ENCODE results near the gene FAM133A.

The FAM133A gene

DNA sequence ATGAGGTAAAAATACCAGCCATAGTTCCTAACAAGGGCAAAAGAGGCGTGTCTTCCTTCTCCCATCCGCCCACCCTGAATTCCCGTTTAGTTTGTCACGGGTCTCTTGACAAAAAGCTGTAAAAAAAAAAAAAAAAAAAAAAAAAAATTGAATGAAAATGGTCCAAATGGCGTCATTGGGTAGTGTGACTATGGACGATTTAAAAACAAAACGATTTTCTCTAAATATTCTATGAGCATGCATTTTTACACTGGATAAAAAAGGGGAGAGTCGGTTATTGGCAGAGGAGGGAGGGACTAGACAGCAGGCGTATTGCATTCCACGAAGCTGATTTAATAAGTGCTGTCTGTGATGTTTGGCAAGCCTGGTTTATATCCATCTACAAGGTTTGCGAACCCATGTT, at the start of gene FAM133A:
TSS of gene FAM133A (plus strand) at position 338 of the 403 bp plus-strand sequence. CDS start 35,214 bp downstream, outside the sequence.
- DNase-seq (ENCODE audit: low spot score), result no peak

DNA sequence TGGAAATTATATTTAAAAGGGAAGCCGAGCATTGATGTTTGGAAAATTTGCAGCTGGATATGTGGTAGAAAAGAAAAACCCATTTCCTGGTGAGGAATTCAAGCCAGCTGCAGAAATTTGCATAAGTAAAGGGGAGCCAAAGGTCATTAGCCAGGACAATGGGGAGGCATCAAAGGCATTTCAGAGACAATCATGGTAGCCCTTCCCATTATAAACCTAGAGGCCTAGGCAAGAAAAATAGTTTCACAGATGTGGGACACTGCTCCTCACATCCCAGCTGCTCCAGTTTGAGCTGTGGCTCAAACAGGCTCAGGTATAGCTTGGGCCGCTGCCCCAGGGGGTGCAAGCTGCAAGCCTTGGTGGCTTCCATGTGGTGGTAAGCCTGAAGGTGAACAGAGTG, 36.4 kb upstream of the FAM133A start:
- no peak for DNase-seq (ENCODE audit: low spot score)

DNA sequence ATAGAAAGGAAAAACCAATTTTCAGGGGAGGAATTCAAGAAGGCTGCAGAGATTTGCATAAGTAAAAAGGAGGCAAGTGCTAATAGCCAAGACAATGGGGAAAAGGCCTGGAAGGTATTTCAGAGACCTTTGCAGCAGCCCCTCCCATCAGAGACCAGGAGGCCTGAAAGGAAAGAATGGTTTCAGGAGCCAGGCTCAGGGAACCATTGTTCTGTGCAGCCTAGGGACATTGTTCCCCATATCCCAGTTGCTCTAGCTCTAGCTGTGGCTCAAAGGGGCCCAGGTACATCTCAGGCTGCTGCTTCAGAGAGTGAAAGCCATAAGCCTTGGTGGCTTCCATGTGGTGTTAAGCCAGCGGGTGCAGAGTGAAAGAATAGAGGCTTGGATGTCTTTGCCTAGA, 24.6 kb upstream of the FAM133A start:
- no peak for DNase-seq (ENCODE audit: low spot score)

DNA sequence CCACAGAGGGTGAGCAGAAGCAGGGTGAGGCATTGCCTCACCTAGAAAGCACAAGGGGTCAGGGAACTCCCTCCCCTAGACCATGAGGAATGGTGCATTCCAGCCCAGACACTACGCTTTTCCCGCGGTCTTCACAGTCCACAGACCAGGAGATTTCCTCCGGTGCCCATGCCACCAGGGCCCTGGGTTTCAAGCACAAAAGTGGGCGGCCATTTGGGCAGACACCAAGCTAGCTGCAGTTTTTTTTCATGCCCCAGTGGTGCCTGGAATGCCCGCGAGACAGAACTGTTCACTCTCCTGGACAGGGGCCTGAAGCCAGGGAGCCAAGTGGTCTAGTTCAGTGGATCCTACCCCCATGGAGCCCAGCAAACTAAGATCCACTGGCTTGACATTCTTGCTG, 13.4 kb upstream of the FAM133A start:
- no peak for DNase-seq (ENCODE audit: low spot score)

DNA sequence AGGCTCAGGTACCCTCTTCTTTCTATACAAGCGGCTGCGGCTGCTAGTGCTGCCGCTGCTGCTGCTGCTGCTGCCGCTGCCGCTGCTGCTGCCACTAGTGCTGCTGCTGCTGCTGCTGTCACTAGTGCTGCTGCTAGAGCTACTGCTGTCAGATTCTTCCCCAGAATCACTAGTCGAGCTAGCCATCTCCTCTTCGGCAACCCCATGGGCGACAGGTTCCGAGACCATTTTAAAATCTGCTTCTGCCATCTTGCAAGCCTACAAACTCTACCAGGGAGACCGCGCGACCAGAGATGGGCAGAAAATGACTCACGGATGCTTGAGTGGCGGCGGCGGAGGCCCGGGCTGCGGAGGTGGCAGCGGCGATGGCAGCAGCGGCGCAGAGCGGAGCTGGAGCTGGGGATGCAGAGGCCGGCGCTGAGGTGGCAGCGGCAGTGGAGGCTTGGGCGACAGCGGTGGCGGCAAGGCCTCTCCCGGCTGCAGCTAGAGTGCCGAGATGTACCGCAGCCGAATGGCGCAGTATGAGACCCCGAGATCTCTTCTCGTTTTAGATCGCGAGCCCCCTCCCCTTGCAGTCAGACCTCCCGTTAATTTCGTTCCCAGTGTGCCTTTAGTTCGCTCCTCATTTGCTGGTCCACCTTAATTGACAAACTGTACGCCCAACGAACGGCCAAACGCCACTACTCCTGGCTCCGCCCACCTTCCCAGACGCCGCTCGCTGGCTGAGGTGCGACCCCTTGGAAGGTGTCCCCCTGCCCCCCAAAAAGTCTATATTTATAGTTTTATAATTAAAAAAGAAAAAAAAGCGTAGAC, 744 bp upstream of the FAM133A start, which contains the start of gene NAP1L3:
TSS of gene NAP1L3 (minus strand) at position 523 of the 813 bp plus-strand sequence. CDS start at position 249, 274 bp downstream.
- DNase-seq (ENCODE audit: low spot score), result no peak

DNA sequence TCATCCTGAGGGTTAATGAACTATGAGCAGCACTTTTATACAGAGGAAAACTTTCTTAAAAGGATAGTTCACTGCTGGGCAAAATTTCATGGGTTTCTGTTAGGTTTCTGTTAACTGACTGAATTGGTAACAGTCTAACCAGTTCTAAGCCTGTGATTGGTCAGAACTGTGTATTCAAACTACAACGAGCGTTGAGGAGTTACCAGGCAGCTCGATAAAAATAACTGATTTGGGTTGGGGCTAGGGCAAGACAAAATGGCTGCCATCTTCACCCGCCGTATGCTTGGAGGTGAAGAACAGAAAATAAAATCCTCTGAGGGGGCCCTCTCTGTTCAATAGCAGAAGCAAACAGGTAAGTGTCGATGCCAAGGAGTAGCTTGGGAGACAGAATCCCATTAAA, 22.0 kb downstream of the FAM133A start:
- DNase-seq (ENCODE audit: low spot score), result no peak

DNA sequence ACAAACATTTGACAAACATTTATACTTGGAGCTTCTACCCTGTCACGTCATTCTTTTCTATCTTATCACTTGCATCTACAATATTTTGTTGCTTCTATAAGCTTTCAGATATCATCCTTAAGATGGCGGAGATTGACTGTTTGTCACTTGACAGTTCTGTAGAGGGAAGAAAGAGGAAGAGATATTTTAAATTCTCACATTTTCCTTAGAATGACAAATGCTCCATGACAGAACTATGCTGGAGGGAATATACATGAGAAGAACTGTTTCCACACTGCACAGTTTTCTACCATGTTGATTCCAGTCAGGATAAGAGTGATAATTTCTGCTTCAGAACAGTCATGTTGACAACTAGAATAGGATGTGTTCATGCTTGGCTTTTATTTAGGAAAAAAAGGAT, 29.7 kb downstream of the FAM133A start:
- no peak for DNase-seq (ENCODE audit: low spot score)

DNA sequence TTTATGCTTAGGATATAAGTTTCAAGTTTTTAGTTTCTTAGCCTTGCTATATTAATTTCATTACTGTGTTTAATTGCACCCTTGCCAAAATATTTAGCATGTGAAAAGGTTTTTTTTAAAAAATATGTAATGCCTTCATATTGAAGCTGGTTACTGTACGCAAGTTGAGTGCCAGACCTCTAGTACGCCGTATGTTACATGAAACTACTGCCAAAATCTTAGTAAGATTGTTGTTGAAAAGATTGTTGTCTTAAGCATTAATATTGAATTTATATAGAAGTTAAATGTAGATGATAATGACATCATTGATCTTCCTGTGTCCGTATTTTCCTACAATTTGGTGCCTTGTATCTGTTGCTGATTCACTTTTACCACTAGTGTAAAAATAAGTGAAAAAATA, 37.1 kb downstream of the FAM133A start:
- no peak for DNase-seq (ENCODE audit: low spot score)

DNA sequence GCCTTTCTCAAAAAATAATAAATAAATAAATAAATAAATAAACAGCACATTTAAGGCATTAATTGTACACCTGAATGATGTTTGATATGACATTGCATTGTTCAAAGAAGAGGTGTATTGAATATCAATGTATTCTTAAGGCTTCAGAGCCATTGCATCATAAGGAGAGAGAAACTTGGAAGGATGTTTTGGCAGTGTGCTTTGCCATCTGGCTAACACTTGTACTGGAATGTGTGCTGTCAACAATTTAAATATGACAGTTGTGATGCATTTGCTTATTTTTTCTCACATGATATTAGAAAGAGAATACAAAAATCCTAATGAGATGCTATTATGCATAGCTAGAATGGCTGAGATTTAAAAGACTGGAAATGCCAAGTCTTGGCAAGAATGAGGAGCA, 67.8 kb downstream of the FAM133A start:
- DNase-seq (ENCODE audit: low spot score), result no peak

DNA sequence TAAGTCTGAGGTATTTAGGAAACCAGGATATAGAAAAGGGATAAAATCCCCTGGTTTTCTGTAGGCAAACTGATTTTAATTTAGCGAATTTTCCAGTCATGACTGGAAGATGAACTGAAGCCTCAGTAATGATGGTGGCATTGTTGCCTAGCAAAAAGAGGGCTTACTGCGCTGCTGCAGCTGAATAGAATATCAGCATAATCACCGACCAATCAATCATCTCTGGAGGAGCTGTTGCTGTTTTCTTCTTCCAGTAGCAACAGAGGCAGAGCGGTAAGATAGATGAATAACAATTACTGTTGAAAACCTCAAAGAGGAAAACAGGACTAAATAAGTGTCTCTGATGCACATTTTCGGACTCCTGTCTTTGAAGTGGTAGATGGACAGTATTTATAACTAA, 86.2 kb downstream of the FAM133A start:
- DNase-seq (ENCODE audit: low spot score), result no peak
